SK-N-SH (cell line): ENCODE results near the gene CASK. TPM values are rescaled to one million over a fixed set of nuclear protein-coding genes. Genes with fewer than 3 reads are reported as not detected.

Experiments
- polyA plus RNA-seq, 3 experiments: library from polyadenylated mRNA; depleted of rRNA; stranded (reverse); fragments of >200 nt; gene quantifications; 2 replicates each; pipeline ENCODE4 v1.2.3, GENCODE V29; 2012
- small RNA-seq, 7 experiments: library from RNA; depleted of rRNA; stranded (forward); fragments of <200 nt; gene quantifications; one replicate each; pipeline ENCODE3, GENCODE V24; 2012

CASK gene
- polyA plus RNA-seq, 1 of the 3 experiments (the other 2 are of a cell fraction): 7.0 TPM

Small RNAs within 50 kb of the gene (small RNA-seq; reads per million reads assigned to genes)
- gene AL353691.2 (0 reads per million in 7 experiments), gene RN7SL144P (0 reads per million in 7 experiments), gene RNU6-1321P (0 reads per million in 7 experiments), gene RNU6-202P (0 reads per million in 7 experiments)

Other genes with a start within 250 kb of the CASK start
- not detected in 2 replicates for gene GPR34, start 234.6 kb downstream of the CASK start, polyA plus RNA-seq (2012; rRNA removed)
- not detected in 2 replicates for gene GPR82, start 199.4 kb downstream of the CASK start, polyA plus RNA-seq (2012; rRNA removed)